OCI-LY3 (cell line): ENCODE data around the gene SLC26A9.

ENCODE experiments used
- H2AFZ ChIP-seq: fragments of 200-600, 300-600 bp; shearing (Covaris generic); 2 replicates; pipeline ENCODE4 v1.6.0; 2014; ENCODE audit warnings: antibody characterized with exemption, low read depth, low read length
- H3K27ac ChIP-seq: fragments of 200-600, 300-600 bp; sonication (generic); 2 replicates; pipeline ENCODE4 v1.5.1; 2014; ENCODE audit warnings: mild to moderate bottlenecking, low read length, moderate library complexity, mixed read lengths
- H3K27me3 ChIP-seq: fragments of 200-600, 300-600 bp; sonication (generic); 2 replicates; pipeline ENCODE4 v1.6.1; 2014; ENCODE audit warnings: low read depth, low read length, mixed read lengths
- H3K36me3 ChIP-seq: fragments of 200-600, 300-600 bp; sonication (generic); replicated peaks from 2 replicates; pipeline ENCODE3; 2014; ENCODE audit warnings: low read depth, low read length, mixed read lengths
- H3K4me1 ChIP-seq: fragments of 300-600, 200-600 bp; sonication (generic); 2 replicates; pipeline ENCODE4 v1.6.1; 2014; ENCODE audit warnings: low read length, mixed read lengths
- H3K4me2 ChIP-seq: fragments of 200-600, 300-600 bp; sonication (generic); 2 replicates; pipeline ENCODE4 v1.6.1; 2014; ENCODE audit warnings: low read length, mixed read lengths
- H3K4me3 ChIP-seq: fragments of 300-600, 200-600 bp; sonication (generic); 2 replicates; pipeline ENCODE4 v1.5.1; 2014; ENCODE audit warnings: antibody characterized with exemption, mild to moderate bottlenecking, low read length, moderate library complexity
- H3K79me2 ChIP-seq: fragments of 300-600, 200-600 bp; shearing (Covaris generic); 2 replicates; pipeline ENCODE4 v1.6.1; 2014; ENCODE audit warnings: mild to moderate bottlenecking, low read length, mixed read lengths
- H3K9ac ChIP-seq: fragments of 300-600, 200-600 bp; shearing (Covaris generic); 2 replicates; pipeline ENCODE4 v1.6.0; 2014; ENCODE audit warnings: mild to moderate bottlenecking, low read length, moderate library complexity
- H3K9me3 ChIP-seq: fragments of 200-600, 300-600 bp; shearing (Covaris generic); 2 replicates; pipeline ENCODE4 v1.6.1; 2014; ENCODE audit warnings: low read length, mixed read lengths; ENCODE audit not compliant: insufficient read depth
- H4K20me1 ChIP-seq: fragments of 200-600, 300-600 bp; sonication (generic); 2 replicates; pipeline ENCODE4 v1.6.1; 2016; ENCODE audit warnings: low read length, mixed read lengths; ENCODE audit not compliant: insufficient read depth
- EZH2phosphoT487 ChIP-seq: fragments of 200-600 bp; shearing (Covaris generic); IDR thresholded peaks from 2 replicates; pipeline ENCODE4 v1.6.1; 2018; ENCODE audit warnings: antibody characterized with exemption, mixed run types, low read depth
- TF ChIP-seq, protein P1 (sequence below): fragments of 200-600, 300-600 bp; sonication (generic); IDR thresholded peaks from 2 replicates; pipeline ENCODE4 v1.5.1; 2014; ENCODE audit warnings: antibody characterized with exemption, low read length, low read depth

Gene SLC26A9

DNA sequence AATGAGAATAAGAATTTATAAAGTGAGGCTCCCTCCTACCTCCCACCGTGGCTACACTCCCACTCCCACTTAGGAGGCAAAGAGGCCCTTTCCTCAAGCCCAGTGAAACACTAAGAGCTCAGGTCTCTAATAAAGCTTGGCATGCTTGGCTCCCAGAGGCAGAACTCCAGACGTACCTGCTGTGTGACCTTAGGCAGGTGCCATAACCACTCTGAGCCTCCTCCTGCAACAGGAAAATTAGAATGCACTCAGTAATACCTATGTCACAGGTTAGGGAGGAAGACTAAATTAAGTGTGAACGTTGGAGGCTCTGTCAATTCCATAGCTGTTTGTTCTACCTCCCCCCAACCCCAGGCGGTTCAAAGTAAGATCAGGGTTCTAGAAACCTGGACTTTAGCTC is 16.5 kb upstream of the SLC26A9 start:
- Histone ChIP-seq H3K79me2 (no peaks in the 10 kb centered on the region), H3K4me1 (peaks cover 17% of the 10 kb centered on the region)

DNA sequence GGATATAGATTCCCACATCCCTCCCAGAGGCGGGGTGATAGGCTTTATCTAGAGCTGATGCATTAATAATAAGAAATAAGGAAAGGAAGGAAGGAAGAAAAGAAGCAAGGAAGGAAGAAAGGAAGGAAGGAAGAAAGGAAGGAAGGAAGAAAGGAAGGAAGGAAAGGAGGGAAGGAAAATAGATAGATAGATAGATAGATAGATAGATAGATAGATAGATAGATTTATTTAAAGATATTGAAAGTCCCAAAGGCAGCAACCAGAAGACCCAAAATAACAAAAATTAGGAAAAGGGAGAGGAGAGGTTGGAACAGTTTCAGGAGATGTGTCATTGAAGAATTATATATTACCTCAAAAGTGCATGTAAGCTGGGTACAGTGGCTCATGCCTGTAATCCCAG is 12.2 kb upstream of the SLC26A9 start:
- Histone ChIP-seq H3K36me3 (no peaks in the 10 kb centered on the region), H2AFZ (no peak overlapping the region), H3K4me1 (no peaks in the 10 kb centered on the region), H3K9ac (no peak overlapping the region), H3K27me3 (peaks cover 39% of the 10 kb centered on the region), H4K20me1 (no peaks in the 10 kb centered on the region), H3K27ac (no peak overlapping the region), H3K79me2 (no peaks in the 10 kb centered on the region), H3K9me3 (no peaks in the 10 kb centered on the region), H3K4me3 (no peak overlapping the region), H3K4me2 (no peak overlapping the region)
- TF ChIP-seq, protein P1, sequence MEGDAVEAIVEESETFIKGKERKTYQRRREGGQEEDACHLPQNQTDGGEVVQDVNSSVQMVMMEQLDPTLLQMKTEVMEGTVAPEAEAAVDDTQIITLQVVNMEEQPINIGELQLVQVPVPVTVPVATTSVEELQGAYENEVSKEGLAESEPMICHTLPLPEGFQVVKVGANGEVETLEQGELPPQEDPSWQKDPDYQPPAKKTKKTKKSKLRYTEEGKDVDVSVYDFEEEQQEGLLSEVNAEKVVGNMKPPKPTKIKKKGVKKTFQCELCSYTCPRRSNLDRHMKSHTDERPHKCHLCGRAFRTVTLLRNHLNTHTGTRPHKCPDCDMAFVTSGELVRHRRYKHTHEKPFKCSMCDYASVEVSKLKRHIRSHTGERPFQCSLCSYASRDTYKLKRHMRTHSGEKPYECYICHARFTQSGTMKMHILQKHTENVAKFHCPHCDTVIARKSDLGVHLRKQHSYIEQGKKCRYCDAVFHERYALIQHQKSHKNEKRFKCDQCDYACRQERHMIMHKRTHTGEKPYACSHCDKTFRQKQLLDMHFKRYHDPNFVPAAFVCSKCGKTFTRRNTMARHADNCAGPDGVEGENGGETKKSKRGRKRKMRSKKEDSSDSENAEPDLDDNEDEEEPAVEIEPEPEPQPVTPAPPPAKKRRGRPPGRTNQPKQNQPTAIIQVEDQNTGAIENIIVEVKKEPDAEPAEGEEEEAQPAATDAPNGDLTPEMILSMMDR, result no peak
- no peak for TF ChIP-seq EZH2phosphoT487

More for the DNA sequence above, 16.5 kb upstream of the SLC26A9 start:
- H3K36me3 ChIP-seq, result no peaks in the 10 kb centered on the region
- H3K4me2 ChIP-seq, result no peak overlapping the region
- H4K20me1 ChIP-seq, result no peaks in the 10 kb centered on the region
- no peak overlapping the region for H3K4me3 ChIP-seq
- peaks cover 38% of the 10 kb centered on the region for H3K27me3 ChIP-seq
- H2AFZ ChIP-seq, result no peak overlapping the region
- H3K9me3 ChIP-seq, result no peaks in the 10 kb centered on the region
- TF ChIP-seq, protein P1, result no peak
- TF ChIP-seq EZH2phosphoT487, result no peak
- H3K27ac ChIP-seq, result no peak overlapping the region
- H3K9ac ChIP-seq, result no peak overlapping the region

DNA sequence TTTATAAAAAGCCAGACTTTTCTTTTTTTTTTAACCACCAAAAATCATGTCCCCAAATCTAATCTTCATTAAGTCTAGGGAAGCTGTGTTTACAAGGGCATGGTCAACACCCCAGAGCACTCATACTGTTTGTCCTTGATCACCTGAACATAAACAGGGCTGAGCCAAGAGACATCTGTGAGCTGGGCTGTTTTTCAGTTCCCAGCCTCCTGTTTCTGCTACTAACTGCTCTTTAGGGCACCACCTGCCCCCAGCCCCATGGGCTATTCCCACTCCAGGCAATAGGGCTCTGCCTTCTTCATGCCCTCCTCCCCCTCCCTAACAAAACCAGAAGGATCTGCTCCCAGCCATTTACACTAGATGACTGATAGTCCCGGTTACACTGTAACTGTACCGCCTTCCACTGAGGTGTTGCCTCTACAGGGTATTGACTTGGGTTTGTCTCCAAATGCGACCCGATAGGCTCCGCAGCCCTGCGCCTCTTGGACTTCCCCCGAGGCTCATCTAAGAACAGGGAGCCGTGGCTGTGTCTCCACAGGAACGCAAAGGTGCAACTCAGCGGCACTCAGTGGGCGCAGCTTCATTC is 11.7 kb upstream of the SLC26A9 start:
- Histone ChIP-seq H2AFZ (no peak overlapping the region), H3K27ac (no peak overlapping the region), H3K27me3 (peaks cover 37% of the 10 kb centered on the region), H3K4me2 (no peak overlapping the region), H3K79me2 (no peaks in the 10 kb centered on the region), H4K20me1 (no peaks in the 10 kb centered on the region), H3K36me3 (no peaks in the 10 kb centered on the region), H3K9me3 (no peaks in the 10 kb centered on the region), H3K4me1 (no peaks in the 10 kb centered on the region), H3K4me3 (no peak overlapping the region), H3K9ac (no peak overlapping the region)
- TF ChIP-seq, protein P1, result no peak
- no peak for TF ChIP-seq EZH2phosphoT487

DNA sequence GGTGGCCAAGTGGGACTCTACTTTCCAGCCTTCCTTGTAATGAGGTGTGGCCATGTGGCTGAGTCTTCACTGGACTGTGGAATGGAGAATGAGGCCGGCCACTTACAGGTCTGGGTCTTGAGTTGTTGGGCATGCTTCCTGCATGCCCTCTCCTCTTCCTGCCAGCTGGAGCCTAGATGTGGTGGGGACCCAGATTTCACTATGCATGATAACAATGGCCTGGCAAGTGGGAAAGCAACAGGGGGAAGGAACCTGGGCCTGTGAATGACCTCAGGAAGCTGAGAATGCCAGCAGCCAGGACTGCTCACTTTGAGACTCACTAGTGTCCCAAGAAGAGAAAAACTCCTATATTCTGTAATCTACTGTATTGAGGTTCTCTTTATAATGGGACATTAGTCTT is 8.5 kb upstream of the SLC26A9 start:
- H3K9ac ChIP-seq, result no peak overlapping the region
- no peaks in the 10 kb centered on the region for H3K79me2 ChIP-seq
- H3K27me3 ChIP-seq, result peaks cover 26% of the 10 kb centered on the region
- H3K27ac ChIP-seq, result no peak overlapping the region
- no peak overlapping the region for H3K4me3 ChIP-seq
- peaks cover 12% of the 10 kb centered on the region for H3K4me1 ChIP-seq
- no peaks in the 10 kb centered on the region for H4K20me1 ChIP-seq
- TF ChIP-seq, protein P1, result no peak
- TF ChIP-seq EZH2phosphoT487, result no peak
- H3K4me2 ChIP-seq, result no peak overlapping the region
- H3K9me3 ChIP-seq, result no peaks in the 10 kb centered on the region
- no peak overlapping the region for H2AFZ ChIP-seq
- H3K36me3 ChIP-seq, result no peaks in the 10 kb centered on the region
